ENCODE results near the gene PHYKPL.
"Not testable (repeated sequence)": the region's sequence is repeated elsewhere in the genome, so short reads cannot be mapped to it uniquely, and the experiment has no call there.

PHYKPL gene

DNA sequence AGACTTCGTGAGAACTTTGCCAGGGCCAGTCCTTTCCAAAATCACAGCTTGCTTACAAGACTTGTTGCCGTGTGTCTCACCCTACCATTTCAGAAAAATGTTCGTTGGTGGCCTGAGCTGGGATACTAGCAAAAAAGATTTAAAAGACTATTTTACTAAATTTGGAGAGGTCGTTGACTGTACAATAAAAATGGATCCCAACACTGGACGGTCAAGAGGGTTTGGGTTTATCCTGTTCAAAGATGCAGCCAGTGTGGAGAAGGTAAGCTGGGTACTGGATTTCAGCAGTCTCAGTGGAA, 26.9 kb downstream of the PHYKPL start:
- no peak for DNase-seq

DNA sequence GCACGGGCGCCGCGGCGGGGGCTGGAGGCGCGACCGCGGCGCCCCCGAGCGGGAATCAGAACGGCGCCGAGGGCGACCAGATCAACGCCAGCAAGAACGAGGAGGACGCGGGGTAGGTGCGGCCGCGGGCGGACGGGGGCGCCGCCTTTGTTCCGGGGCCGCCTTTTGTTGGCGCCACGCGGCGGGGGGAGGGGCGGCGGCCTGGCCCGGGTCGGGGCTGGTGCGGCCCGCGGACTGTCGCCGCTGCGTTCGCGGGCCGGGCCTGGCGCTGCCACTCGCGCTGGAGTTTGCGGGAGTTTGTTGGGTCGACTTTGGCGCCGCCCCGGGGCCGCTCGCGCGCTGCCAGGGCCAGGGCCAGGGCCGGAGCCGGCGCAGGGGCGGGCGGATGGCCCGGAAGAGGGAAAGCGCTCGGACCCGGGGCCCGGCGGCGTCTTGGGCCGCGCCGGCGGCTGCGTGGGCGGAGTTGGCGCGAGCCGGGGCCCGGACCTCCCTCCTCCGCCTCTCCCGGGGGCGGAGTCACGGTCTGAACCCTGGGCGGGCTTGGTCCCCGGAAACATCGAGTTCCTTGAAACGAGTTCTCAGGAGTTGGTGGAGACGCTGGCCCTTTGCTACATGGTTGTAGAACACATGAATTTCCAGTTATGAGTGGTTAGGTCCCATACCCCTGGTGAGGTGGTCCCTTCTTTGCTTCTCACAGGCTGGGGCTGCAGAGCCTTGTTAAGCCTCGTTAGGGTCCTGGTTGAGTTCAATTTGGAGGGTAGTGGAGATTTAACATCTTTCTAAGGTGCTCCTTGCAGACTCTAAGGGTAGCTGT, 27.5 kb downstream of the PHYKPL start:
- DNase-seq: peak; percentile 2

DNA sequence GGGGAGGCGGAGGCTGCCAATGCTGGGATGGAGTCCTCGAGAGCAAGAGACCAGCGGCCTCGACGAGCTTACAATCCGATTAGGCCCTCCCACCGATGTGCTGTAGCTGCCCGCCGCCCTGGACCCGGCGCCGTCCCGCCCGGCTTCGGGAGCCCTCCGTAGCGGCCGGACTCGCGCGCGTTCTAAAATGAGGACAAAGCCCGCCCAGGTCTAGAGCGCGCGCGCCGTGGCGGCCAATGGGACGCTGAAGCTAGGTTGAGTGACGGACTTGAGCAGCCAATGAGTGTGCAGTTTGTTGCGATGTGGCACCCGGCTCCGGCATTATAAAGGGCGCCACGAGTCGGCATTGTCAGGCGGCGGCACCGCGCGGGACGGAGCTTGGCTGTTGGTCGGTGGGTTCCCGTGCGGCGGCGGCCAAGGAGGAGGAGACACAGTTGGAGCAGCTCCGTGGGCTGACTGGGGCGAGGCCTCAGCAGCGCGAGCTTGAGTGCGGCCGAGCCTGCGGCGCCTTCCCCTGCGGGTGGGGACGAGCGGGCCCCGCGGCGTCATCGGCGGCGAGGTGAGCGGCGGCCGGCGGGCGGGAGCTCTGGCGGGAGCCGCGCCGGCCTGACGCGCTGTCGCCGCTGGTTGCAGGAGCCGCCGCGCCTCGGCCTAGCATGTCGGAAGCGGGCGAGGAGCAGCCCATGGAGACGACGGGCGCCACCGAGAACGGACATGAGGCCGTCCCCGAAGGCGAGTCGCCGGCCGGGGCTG, 28.2 kb downstream of the PHYKPL start, which contains the start of gene HNRNPAB:
TSS of gene HNRNPAB (plus strand) at position 352 of the 753 bp plus-strand sequence. CDS start at position 657, 305 bp downstream.
- peak; percentile 72 for DNase-seq

DNA sequence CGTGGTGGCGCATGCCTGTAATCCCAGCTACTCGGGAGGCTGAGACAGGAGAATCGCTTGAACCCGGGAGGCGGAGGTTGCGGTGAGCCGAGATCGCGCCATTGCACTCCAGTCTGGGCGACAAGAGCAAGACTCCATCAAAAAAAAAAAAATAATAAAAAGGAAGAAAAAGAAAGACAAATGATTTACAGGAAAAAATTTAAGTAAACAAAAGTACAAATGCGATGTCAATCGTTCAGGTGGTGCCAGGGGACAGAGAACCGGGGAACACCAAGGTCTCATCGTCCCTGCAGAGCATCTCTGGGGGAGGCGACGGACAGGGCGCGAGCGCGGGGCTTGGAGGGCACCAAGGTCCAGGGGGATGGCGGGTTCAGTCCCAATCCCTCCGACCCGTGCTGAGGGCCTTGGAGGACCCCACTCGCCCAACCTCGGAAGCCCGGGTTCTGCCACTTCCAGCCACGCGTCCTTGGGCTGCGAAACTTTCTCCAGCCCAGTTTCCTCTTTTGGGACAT, 28.9 kb downstream of the PHYKPL start:
- no peak for DNase-seq

DNA sequence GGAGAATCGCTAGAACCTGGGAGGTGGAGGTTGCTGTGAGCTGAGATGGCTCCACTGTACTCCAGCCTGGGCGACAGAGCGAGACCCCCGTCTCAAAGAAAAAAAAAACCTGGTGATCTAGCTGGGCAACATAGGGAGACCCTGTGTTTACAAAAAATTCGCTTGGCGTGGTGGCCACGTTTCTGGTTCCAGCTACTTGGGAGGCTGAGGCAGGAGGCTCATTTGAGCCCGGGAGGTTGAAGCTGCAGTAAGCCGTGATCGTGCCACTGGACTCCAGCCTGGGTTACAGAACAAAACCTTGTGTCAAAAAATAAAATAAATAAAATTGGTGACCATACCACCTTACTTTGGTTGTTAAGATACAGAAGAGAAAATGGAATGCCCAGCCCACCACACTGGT, 30.1 kb downstream of the PHYKPL start:
- no peak for DNase-seq

DNA sequence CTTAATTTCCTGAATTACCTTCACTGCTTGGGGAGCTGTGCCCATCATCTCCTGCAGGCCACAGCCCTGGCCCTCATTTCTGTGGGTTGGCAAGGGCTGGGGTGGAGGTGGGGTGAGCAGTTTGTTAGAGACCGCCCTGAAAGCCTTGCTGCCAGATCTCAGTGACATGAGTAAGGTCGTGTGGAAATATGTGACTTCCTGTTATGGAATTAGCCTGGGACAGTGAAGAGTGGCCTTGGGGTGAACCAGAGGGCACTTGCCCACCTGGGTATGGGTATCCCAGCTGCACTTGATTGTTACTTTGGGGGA, 30.7 kb downstream of the PHYKPL start:
- DNase-seq: no peak

DNA sequence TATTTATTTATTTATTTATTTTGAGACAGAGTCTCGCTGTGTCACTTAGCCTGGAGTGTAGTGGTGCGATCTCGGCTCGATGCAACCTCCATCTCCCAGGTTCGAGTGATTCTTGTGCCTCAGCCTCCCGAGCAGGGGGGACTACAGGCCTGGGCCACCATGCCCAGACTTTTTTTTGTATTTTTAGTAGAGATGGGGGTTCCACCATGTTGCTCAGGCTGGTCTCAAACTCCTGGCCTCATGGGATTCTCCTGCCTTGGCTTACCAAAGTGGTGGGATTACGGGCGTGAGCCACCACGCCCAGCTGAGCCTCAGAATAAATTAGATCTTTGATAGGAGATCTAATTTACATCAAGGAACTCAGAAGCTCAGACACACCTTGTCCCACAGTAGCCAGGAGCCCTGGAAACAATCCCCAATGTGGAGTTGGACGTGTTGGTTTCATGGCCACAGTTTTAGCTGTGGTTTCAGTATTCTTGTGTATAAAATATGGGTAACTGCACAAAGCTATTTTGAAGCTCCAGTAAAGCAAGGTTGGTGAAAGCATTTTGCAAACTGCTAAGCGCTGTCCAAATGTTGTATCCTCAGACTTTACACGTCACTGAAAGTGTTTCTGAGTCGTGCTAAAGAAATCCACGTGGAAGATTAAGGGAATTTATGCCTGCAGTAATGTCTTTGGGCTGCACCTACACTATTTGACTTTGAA, 31.2 kb downstream of the PHYKPL start:
- no peak for DNase-seq

DNA sequence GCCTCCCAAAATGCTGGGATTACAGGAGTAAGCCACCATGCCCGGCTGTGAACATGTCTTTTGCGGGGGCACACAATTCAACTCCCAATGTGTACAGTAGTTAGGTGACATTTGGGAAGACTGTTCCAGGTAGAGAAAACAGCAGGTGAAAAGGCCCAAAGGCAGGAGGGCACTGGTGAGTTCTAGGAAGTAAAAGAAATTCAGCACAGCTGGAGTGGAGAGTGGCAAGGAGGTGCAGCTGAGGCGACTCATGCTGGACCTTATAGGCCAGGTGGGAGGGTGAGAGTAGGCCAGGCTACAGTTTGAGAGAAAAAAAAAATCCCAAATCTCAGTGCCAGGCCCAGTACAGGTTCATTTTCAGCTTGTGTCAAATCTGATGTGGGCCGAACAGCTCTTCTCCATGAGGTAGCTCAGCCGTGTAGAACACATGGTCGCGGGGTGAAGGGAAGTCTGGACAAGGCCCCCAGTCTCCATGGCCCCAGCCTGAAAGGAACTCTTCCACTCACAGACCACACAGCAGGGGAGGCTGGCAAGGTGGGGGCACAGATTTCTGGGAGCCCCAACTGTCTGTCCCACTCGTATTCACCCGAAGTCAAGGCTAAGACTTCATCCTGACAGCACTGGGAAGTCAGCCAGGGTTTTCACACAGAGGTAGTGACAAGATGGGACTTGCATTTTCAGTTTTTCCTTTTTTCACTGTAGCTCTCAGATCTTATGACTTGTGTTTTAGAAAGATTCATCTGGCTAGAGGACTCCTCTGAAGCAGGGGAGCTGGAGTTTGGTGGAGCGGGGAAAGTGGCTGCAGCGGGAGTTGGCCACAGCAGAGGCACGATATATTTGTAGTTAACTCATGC, 32.8 kb downstream of the PHYKPL start:
- DNase-seq: peak; percentile 1

DNA sequence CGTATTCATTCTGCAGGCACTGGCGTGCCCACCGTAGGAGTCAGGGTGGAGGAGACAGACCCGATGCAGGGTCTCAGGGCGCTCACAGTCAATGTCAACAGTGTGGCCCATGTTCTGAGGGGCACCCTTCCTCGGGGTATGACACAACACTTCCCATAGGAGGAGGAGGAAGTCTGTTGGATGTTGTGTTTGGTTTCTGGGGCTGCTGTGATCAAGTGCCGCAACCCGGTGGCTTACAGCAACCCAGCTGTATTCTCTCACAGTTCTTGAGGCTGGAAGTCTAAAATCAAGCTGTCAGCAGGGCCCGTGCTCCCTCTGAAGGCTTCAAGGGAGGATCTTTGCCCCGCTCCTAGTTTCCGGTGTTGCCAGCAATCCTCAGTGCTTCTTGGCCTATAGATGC, 33.9 kb downstream of the PHYKPL start:
- DNase-seq: no peak

DNA sequence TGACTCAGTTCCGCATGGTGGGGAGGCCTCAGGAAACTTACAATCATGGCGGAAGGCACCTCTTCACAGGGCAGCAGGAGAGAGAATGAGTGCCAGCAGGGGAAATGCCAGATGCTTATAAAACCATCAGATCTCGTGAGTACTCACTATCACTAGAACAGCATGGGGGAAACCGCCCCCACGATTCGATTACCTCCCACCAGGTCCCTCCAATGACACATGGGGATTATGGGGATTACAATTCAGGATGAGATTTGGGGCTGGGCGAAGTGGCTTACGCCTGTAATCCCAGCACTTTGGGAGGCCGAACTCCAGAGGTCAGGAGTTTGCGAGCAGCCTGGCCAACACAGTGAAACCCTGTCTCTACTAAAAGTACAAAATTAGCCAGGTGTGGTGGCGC, 34.5 kb downstream of the PHYKPL start:
- DNase-seq: not testable (repeated sequence)

DNA sequence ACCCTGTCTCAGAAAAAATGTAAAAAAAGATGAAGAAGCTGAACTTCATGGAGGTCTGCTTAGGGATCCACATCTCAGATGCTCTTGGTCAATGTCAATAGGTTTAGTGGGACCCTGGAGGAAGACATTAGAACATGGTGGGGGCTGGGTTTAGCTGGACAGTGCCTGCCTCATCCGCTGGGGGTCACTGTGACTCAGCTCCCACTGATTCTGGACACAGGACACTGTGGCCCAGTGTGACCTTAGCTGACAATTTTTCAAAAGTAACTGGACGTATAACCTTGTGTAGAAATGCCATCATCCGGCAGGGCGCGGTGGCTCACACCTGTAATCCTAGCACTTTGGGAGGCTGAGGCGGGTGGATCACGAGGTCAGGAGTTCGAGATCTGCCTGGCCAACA, 35.6 kb downstream of the PHYKPL start:
- DNase-seq: no peak

DNA sequence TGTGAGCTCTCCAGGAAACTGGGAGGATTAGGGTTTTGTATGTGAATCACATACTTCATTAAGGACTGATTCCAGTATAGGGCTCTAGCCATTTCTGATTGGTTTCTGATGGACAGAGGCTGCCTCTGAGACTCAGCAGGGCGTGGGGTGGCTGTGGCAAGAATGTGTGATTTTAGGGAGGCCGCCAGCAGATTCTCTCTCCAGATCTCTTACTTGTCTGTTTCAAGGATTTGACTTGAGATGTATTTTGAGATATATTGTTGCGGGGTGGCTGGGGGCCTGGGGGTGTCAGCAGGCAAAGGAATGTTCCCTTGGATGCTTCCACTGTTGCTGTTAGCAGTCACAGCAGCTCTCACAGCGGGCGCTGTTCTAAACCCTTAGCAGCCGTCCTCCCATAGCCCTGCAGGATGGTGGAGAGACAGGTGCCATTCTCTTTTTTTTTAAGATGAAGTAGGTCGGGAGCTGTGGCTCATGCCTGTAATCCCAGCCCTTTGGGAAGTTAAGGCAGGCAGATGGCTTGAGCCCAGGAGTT, 36.3 kb downstream of the PHYKPL start:
- no peak for DNase-seq

DNA sequence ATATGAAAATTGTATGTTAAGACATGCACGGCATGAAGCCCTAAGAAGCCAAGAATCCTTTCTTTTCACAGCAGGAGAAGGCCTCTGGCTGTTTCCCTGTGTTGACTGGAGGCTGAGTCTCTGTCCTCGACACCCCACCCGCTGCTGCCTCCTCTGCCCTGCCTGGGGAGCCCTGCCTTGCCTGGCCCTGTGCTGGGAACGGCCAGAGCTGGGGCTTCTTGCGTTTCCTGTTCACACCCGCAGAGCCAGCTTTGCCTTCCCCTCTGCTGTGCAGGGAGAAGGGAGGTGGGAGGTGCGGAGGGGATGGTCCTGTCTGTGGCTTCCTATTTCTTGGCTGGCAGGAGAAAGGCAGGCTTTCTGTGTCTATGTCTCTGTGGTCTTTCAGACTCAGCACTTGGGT, 38.6 kb downstream of the PHYKPL start:
- no peak for DNase-seq

DNA sequence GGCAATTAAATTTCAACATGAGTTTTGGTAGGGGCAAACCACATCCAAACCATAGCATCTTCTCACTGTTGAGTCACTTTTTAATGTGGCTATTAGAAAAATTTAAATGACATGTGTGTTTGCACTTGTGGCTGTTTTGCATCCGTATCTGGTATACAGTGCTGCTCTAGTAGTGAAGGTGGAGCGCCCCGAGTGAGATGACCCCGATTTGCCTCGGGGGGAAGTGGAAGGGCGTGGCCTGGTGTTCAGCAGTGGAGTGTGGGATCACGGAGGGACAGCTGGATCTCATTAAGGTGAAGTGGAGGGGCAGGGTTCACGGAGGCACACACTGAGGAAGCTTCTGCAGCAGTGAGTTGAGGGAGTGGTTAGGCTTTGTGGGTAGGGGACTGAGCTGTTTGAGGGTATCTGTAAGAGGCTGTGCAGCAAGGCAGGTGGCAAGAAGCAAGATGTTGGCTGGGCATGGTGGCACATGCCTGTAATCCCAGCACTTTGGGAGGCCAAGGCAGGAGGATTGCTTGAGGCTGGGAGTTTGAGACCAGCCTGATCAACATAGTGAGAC, 39.3 kb downstream of the PHYKPL start:
- DNase-seq: no peak

DNA sequence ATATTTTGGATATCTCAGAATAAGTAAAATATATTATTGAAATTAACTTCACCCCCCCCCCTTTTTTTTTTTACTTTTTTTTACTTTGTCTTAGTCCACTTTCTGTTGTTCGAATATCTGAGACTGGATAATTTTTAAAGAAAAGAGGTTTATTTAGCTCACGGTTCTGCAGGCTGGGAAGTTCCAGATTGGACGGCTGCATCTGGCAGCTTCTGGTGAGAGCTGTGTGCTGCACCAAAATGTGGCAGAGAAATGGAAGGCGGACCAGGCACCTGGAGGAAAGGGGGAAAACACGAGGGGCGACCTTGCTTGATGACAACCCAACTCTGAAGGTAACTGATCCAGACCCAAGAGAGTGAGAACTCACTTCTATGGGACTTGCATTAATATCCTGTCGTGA, 39.8 kb downstream of the PHYKPL start:
- DNase-seq: no peak

DNA sequence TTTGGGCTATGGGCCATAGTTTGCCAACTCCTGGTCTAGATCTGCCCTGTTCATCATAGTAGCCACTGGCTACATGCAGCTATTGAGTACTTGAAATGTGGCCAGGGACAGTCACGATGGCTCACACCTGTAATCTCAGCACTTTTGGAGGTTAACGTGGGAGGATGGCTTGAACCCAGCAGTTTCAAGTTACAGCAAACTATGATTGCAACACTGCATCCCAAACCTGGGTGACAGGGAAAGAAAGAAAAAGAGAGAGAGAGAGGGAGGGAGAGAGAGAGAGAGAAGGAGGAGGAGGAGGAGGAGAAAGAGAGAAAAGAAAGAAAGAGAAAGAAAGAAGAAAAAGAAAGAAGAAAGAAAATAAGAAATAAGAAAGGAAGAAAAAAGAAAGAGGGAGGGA, 40.4 kb downstream of the PHYKPL start:
- no peak for DNase-seq

DNA sequence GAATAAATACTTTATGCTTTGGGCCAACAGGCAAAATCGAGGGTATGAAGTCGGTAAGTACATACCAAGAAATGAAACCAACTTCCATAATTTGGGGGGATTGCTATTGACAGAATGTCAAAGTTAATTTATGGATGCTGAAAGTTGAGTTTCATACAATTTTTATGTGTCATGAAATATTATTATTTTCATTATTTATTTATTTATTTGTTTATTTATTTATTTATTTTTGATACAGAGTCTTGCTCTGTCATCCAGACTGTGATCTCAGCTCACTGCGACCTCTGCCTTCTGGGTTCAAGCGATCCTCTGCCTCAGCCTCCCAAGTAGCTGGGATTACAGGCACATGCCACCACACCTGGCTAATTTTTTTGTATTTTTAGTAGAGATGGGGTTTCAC, 40.9 kb downstream of the PHYKPL start:
- DNase-seq: no peak

DNA sequence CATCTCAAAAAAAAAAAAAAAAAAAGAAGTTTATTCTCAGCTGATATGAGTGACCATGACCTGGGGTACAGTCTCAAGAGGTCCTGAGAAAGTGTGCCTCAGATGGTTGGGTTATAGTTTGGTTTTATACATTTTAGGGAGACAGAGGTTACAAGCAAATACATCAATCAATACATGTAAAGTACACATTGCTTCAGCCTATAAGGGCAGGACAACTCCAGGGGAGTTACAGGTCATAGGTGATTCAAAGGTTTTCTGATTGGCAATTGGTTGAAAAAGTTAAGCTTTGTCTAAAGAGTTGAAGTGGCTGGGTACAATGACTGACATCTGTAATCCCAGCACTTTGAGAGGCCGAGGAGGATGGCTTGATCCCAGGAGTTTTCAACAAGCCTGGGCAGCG, 43.2 kb downstream of the PHYKPL start:
- DNase-seq: no peak

DNA sequence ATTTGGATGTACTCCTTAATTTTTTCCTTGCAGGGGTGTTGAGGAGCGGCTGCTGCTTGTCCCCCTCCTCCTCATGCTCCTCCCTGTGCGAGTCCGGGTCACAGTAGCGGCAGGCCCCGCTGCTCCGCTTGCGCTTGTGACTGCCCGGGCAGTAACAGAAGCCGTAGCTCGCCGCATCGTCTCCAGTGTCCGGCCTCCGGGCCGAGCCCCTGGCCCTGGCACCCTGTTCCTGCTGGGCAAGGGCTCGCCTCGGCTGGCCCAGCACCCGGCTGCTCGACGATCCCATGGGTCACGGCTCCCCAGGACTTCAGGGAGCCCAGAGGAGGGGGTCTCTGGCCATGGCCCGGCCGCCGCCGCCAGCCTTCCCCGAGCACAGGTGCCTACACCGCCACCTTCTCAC, 45.6 kb downstream of the PHYKPL start, which contains the start of gene GMCL2:
TSS of gene GMCL2 (minus strand) at position 358 of the 400 bp plus-strand sequence. CDS start at position 286, 72 bp downstream.
- no peak for DNase-seq

DNA sequence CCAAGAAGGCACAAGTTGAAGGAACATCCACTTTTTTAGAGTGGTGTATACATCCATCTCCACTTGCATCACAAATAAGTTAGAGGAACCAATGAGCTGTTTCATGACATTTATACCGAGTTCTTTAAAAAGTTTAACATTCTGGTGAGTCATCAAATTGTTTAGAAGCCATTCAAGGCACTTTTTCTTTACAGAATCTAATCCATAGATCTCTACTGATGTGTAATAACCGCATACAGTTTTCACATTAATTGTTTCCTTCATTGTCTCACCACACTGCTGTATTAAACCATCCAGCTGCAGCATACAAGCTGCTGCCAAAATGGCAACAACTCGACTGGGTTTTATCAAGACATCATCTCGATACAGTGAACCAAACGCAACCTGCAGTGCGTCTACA, 46.2 kb downstream of the PHYKPL start:
- DNase-seq: no peak

DNA sequence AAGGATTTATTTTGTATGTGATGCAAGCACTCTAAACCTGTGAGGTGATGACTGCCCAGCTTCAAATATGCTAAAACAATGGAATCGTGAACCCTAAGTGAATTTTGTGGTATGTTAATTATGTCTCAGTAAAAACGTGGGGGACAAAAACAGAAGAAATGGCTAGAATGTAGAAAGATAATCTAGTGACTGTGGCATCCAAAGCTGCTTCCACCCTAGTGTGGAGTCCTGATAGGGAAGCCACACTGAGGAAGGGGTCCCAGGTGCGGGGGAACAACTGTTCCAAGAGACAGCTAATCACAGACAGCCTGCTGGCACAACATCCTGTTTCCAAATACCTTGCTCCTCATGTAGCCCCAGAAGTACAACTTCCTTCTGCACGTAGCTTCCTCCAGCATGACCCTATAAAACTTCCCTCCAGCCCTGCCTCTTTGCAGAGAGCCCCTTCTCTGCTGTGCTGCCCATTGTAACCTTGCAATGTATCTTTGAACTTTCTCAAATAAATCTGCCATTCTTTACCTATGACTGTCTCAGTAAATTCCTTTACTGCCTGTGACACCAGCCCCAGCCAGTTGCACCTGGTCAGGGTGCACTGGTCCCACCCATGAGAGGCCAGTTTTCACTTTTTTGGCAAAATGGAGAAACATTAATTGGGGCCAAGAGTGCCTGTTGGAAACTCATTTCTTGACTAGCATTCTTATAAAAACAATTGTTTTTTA, 50.3 kb downstream of the PHYKPL start:
- DNase-seq: no peak

Measured in NCI-H2171 (cell line).